ENCODE results near the gene UPP1.
"Not testable (repeated sequence)": the region's sequence is repeated elsewhere in the genome, so short reads cannot be mapped to it uniquely, and the experiment has no call there.

The UPP1 gene

GRCh38 chr7:48112401-48113165 is 23.5 kb downstream of the UPP1 start:
- DNase-seq: no peak

DNA sequence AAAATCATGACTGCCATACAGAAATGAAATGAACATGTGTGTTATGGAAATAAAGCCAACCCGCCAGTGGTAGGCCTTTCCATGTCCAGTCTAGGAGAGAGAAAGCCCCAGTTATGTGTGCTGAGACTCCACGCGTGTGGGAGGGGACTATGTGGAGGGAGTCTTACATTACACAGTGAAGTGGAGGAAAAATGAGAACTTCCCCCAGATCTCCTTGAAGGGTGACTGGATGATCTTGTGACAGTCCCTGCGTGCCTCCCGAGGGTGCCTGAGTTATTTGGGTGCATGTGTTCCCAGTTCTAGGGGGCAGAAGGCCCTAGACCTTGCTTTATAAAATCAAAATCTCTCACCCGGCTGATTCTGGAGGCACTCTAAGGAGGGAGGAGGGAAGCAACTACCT is 24.2 kb downstream of the UPP1 start:
- no peak for DNase-seq

GRCh38 chr7:48114115-48114514 is 25.1 kb downstream of the UPP1 start:
- DNase-seq: no peak

GRCh38 chr7:48114589-48114988 is 25.5 kb downstream of the UPP1 start:
- no peak for DNase-seq

GRCh38 chr7:48116043-48116442 is 27.0 kb downstream of the UPP1 start:
- no peak for DNase-seq

DNA sequence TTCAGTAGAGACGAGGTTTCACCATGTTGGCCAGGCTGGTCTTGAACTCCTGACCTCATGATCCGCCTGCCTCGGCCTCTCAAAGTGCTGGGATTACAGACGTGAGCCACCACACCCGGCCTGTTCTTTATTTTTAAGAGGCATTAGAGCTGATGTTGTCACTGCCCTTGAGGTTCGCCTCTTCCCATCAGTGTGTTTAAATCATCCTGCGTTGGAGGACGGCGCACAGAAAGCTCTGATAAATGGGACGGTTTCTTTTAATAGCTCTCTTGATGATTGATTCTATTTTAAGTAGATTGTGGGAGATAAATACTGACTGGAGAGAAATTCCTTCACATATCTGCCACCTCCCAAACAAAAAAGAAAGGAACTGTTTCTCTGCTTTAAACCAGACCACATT is 29.0 kb downstream of the UPP1 start:
- DNase-seq: no peak

- not testable (repeated sequence) for DNase-seq
These were observed 31.5 kb downstream of the UPP1 start for GRCh38 chr7:48120536-48120935.

DNA sequence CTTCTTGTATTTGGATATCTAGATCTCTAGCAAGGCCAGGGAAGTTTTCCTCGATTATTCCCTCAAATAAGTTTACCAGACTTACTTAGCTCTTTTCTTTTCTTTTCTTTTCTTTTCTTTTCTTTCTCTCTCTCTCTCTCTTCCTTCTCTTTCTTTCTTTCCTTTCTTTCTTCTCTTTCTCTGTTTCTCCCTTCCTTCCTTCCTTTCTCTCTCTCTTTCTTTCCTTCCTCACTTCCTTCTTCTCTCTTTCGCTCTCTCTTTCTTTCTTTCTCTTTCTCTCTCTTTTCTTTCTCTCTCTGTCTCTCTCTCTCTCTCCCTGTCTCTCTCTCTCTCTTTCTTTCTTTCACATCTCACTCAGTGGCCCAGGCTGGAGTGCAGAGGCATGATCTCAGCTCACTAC is 37.0 kb downstream of the UPP1 start:
- no peak for DNase-seq

- DNase-seq: no peak
These were observed 41.6 kb downstream of the UPP1 start for GRCh38 chr7:48130658-48131108.

- DNase-seq: no peak
These were observed 43.7 kb downstream of the UPP1 start for GRCh38 chr7:48132792-48133191.

DNA sequence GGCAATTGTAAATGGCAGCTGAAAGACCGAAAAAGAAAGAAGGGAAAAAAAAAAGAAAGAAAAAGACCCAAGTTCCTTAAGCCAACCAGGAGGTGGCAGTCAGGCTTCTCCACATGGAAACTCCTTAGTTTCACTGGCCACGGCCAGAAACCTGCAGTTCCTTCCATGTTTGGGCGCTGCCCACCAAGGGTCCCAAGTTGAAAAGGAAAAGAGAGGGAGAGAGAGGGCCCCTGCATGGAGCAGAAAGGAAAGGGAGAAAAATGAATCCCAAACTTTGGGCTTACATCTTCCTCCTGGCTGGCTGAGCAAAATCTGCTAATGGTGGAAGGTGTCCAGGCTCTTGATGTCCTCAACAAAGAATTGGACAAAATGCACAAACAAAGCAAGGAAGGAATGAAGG is 50.4 kb downstream of the UPP1 start:
- no peak for DNase-seq

- no peak for DNase-seq
These were observed 51.1 kb downstream of the UPP1 start for GRCh38 chr7:48140001-48140681.

GRCh38 chr7:48141521-48141920 is 52.5 kb downstream of the UPP1 start:
- DNase-seq: no peak

DNA sequence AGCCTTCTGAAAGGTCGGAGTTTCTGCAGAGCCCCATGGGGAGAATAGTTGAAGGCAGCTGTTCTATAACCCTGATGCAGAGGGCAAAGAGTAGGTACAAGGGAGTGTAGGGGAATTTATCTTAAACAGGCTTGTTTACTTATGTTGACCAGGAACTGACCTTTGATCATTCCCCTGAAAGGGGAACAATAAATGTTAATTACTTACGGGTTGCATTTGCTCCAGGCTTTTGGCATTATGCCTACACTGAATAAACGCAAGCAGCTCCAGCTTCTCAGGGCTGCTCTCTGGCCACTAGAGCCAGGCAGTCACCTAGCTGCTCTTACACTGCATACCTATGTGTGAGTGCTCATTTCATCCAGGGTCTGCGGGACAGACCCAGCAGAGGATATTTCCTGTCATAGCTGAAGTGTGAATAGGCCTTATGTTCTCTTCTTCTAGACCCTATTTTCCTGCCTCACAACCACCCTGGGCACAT is 55.3 kb downstream of the UPP1 start:
- DNase-seq: no peak

DNA sequence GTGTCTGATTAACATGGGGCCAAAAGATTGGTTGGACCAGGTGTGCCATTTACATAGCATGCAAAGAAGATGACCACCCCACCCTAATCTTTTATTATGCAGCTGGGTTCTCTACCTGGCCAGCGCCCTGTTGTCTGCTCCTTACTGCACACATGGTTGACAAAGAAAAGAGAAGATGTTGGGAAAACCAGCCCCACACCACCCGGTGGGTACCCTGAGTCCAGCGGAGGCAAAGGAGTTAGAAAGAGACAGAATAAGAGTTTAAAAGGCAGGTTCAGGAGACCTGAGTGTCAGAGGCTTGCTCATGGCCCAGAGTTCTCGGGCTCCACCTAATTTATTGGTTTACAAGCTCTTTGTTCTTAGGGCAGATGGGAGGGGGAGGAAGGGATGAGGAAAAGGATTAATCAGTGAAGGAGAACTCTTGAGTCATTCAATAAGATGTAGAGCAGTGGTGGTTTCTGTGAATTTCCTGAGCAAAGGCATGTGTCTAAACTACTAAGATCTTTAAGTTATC is 58.1 kb downstream of the UPP1 start:
- DNase-seq: no peak

DNA sequence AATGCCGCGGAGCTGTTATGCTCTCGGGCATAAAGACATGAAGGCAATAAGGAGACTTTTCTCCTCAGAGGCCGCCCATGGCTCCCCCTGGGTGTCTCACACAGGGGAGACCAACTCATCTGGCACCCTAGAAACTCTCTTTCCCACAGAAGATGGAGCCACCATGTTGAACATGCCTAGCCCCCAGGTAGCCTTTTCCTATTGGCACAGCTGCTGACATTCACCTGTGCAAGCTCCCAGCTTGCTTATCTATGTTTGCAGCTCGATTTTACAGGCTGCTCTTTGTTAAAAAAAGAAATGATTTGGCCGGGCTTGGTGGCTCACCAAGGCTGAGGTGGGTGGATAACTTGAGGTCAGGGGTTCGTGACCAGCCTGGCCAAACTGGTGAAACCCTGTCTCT is 58.6 kb downstream of the UPP1 start:
- DNase-seq: not testable (repeated sequence)

DNA sequence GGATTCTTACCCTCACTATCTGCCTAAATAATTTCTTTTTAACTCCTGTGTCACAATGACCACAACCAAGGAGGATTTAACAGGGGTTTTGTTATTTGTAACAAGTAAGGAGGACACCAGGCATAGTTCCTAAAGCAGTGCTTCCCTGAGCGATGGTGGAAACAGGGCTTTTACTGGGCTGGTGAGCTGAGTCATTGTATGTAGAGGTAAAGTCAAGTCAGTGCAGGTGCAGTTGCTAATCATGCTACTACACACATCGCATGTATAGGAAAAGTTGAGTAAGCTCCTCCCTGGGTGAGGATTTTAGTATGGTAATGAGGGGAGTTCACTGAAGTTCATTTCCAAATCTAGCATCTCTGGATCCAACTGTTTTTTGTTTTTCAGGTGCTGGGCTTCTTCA is 59.2 kb downstream of the UPP1 start:
- DNase-seq: no peak

DNA sequence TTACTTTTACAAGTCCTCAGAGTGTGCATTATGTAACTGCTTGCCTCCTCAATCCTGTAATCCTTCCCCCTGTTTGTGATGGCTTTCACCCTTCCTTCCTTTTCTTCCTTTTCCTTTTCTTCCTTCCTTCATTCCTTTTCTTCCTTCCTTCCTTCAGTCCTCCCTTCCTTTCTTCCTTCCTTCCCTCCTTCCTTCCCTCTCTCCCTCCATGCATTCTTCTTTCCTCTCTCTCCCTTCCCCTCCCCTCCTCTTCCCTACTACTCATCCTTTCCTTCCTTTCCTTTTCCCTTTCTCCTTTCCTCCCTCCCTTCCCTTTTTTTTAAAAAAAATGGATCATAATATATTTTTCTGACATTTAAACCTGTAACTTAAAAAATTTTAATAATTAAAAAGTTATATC is 60.0 kb downstream of the UPP1 start:
- no peak for DNase-seq

GRCh38 chr7:48150086-48150485 is 61.0 kb downstream of the UPP1 start:
- DNase-seq: no peak

DNA sequence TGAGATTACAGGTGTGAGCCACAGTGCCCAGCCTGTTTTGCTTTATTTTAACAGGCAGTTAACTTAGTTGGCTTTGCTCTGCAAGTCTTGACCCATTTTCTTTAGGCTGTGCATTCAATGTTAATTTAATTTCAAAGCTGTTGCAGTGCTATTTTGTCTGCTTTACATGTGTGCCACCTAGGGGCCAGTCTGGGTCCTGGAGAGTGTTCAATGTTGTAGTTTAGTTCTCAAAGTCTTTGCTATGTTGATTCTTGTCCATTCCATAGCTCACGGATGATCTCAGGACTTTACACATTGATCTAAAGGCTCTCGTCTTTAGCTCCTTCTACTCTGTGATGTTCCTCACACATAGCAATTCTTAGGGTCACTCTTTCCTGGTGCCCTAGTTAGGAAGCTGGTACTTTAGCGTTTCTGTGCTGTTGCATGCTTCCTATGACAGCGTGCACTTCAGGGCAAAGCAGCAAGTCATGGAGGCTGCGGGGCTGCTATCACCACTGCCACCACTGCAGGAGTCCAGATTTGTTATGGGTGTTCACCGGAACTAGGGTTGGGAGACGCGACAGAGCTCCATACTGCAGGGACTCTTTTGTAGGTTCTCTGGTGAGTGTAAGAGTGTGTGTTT is 65.8 kb downstream of the UPP1 start:
- no peak for DNase-seq

All from cerebellar nuclear complex (tissue), 1 donor.